Ishikawa (cell line): ENCODE data around the gene PAPSS2.

ENCODE experiments used
- CEBPB ChIP-seq: IDR thresholded peaks from 2 replicates; pipeline ENCODE4 v1.6.1; 2012
- EP300 ChIP-seq: IDR thresholded peaks from 2 replicates; pipeline ENCODE4 v1.6.1; 2012; ENCODE audit warnings: borderline replicate concordance
- RAD21 ChIP-seq: IDR thresholded peaks from 2 replicates; pipeline ENCODE4 v1.6.1; 2012; ENCODE audit warnings: low read depth
- REST ChIP-seq: IDR thresholded peaks from 2 replicates; pipeline ENCODE4 v1.6.1; 2012; ENCODE audit warnings: low read depth, mild to moderate bottlenecking
- TAF1 ChIP-seq: IDR thresholded peaks from 2 replicates; pipeline ENCODE4 v1.6.1; 2012; ENCODE audit warnings: low read depth, mild to moderate bottlenecking
- ZBTB7A ChIP-seq: IDR thresholded peaks from 2 replicates; pipeline ENCODE4 v1.6.1; 2012; ENCODE audit warnings: low read depth

- TF ChIP-seq CEBPB (no peak), RAD21 (no peak), TAF1 (no peak), ZBTB7A (no peak), REST (no peak), EP300 (no peak)
Observed at GRCh38 chr10:87670586-87670985, 10.9 kb downstream of the PAPSS2 start.
